ENCODE results near the gene DNASE1L2.

GRCh38 chr16:2233872-2234812, 2.1 kb upstream of the DNASE1L2 start:
- TF ChIP-seq CTCF (IDR thresholded peaks at IDR 0.05; ENCODE audit: poor library complexity) (no peak), EZH2 (IDR thresholded peaks at IDR 0.05; ENCODE audit: borderline replicate concordance) (no peak)

Data from hepatocyte (in vitro differentiated cells).